GM13976 (cell line): ENCODE data around the gene FPGS.

Source experiments
- DNase-seq: peaks from one replicate; pipeline ENCODE4 v3.0.0; 2012; ENCODE audit warnings: low spot score
- CTCF ChIP-seq: IDR thresholded peaks from 2 replicates; pipeline ENCODE4 v1.5.1; 2012; ENCODE audit warnings: borderline replicate concordance, mild to moderate bottlenecking; ENCODE audit not compliant: insufficient read depth; ENCODE audit errors: extremely low read depth, missing control alignments, control extremely low read depth
- in situ Hi-C: fragments of 300-500 bp; cut with MboI; formaldehyde crosslinking; loops from one replicate; pipeline ENCODE4 v1.12.0; 2022; ENCODE audit warnings: low sequenced_read_pairs, mixed read lengths, inconsistent platforms; ENCODE audit not compliant: unreplicated experiment

The FPGS gene

GRCh38 chr9:127788337-127789011, 14.2 kb upstream of the FPGS start:
- no peak for DNase-seq
- TF ChIP-seq CTCF = no peak
- in situ Hi-C loops = no loop called here

- in situ Hi-C loops = no loop called here
- no peak for DNase-seq
- TF ChIP-seq CTCF = no peak
Observed at GRCh38 chr9:127789179-127789578, 13.5 kb upstream of the FPGS start.

- TF ChIP-seq CTCF = no peak
- in situ Hi-C loops = no loop called here
- DNase-seq = no peak
Observed at GRCh38 chr9:127790094-127790855, 12.4 kb upstream of the FPGS start.

DNA sequence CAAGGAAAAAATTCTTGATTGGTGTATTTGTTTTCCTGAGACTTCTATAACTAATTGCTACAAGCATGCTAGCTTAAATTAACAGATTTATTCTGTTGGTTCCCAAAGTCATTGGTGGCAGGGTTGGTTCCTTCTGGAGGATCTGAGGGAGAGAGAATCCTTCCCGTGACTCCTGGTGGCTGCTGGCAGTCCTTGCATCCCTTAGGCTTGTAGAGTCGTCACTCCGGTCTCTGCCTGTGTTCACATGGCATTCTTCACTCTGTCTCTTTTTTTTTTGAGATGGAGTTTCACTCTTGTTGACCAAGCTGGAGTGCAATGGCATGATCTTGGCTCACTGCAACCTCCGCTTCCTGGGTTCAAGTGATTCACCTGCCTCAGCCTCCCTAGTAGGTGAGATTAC, 11.6 kb upstream of the FPGS start:
- in situ Hi-C loops = no loop called here
- TF ChIP-seq CTCF = no peak
- no peak for DNase-seq

DNA sequence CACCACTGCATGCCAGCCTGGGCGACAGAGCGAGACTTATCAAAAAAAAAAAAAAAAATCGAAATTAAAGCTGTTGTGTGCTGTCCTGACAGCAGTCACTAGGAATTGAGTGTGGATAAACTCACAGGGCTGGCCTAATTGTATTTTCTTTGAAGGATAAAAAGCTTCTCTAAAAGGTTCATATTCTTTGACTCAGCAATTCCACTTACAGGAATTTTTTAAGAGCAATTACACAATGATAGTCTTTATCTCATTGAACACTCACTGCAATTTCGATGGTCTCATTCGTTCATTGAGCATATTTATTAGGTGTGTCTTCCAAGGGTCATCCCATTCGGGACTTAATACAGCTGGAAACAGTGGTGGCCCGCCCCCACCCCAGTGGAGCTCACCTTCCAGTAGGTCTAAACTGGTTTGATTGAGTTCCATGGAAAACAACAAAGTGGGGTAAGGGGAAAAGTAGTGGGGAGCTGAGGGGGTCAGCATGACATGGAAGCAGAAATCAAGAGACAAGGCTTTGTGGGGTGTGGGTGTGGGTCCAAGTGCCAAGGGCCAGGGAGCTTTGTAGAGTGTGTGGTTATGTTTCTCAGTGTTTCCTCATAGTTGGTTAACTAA, 10.2 kb upstream of the FPGS start:
- no peak for DNase-seq
- no peak for TF ChIP-seq CTCF

DNA sequence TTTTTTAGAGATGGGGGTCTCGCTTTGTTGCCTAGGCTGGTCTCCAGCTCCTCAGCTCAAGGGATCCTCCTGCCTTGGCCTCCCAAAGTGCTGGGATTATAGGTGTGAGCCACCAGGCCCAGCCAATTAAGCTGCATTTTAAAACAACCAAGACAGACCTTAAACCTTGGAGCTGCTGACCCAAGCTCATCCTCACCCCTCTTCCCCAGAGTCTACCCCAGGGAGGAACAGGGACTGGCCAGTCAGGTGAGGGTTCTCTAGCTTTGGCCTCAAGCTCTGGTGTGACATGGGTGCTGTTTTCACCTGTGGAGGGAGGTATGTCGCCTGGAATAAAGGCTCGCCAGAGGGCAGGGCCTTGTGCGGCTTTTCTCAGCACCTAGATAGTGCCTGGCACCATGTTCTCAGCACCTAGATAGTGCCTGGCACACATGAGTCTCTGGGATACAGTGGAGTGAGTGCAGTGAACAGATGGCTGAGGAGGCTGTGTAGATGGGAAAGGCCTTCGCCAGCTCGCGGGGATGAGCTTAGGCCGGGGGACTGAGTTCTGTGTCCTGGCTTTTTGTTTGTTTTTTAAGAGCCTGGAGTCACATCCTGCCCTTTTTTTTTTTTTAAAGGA, 9.5 kb upstream of the FPGS start:
- no peak for TF ChIP-seq CTCF
- in situ Hi-C loops = no loop called here
- no peak for DNase-seq

More for the DNA sequence above, 10.2 kb upstream of the FPGS start:
- in situ Hi-C loops = no loop called here
